Measurements from ENCODE around the gene EVI5L. TPM values are rescaled to one million over a fixed set of nuclear protein-coding genes. Genes with fewer than 3 reads are reported as not detected.
A peak's percentile ranks its signal among the peaks of the same experiment; 100 is the strongest.

EVI5L gene
- total and polyA plus RNA-seq, 2 of the 13 experiments (the other 11 are each of a cell fraction or from before 2014, with no cell fraction given): 1.7 to 2.4 TPM

DNA sequence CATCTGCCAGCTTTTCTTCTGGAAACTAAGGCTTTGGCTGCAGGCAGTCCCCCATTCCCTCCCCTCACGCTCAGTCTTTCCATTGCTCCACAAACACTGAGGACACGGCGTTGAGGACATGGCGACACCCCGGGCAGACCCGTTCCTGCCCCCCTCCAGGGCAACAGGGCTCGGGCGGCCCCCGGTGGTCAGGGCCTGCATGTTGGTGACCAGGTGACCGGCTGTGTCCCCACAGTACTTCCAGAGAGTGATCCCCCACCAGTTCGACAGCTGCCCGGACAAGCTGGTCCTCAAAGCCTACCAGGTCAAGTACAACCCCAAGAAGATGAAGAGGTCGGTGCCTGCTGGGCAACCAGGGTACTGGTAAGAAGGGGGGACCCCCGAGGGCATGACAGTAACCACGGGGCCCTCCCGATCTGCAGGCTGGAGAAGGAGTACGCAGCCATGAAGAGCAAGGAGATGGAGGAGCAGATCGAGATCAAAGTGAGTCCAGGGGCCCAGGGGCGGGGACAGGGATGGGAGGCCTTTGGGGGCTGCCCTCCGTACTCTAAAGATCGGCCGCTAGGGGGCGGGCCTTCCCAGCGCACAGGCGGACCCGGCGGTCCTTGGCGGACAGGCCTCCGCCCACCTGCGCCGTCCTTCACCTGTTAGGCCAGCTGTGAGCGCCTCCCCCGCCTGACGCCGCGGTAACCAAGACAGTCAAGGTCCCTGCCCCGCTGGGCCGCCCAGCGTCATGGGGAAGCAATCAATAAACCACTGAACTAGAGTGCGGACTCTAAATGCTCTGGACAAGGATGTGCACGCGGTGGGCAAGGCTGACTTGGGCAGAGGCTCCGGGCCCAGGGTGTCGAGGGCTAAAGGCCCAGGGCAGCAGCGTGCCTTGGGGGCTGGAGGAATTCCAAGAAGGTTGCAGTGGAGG is 23.1 kb downstream of the EVI5L start (continued):
- TF ChIP-seq, protein P1, sequence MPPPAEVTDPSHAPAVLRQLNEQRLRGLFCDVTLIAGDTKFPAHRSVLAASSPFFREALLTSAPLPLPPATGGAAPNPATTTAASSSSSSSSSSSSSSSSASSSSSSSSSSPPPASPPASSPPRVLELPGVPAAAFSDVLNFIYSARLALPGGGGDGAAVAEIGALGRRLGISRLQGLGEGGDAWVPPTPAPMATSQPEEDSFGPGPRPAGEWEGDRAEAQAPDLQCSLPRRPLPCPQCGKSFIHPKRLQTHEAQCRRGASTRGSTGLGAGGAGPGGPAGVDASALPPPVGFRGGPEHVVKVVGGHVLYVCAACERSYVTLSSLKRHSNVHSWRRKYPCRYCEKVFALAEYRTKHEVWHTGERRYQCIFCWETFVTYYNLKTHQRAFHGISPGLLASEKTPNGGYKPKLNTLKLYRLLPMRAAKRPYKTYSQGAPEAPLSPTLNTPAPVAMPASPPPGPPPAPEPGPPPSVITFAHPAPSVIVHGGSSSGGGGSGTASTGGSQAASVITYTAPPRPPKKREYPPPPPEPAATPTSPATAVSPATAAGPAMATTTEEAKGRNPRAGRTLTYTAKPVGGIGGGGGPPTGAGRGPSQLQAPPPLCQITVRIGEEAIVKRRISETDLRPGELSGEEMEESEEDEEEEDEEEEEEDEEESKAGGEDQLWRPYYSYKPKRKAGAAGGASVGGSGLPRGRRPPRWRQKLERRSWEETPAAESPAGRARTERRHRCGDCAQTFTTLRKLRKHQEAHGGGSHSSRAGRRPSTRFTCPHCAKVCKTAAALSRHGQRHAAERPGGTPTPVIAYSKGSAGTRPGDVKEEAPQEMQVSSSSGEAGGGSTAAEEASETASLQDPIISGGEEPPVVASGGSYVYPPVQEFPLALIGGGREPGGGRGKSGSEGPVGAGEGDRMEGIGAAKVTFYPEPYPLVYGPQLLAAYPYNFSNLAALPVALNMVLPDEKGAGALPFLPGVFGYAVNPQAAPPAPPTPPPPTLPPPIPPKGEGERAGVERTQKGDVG (CRISPR knock-in tag; IDR thresholded peaks at IDR 0.05; ENCODE audit: borderline replicate concordance): 0 out of 2 replicates have a peak, but pooled peaks have one; percentile 82
- no peak for TF ChIP-seq ZNF850 (CRISPR knock-in tag; conservative IDR thresholded peaks at IDR 0.05)
- no peak; the same call in 1 of the 2 replicates for TF ChIP-seq ZBTB20 (CRISPR knock-in tag; IDR thresholded peaks at IDR 0.05; ENCODE audit: borderline replicate concordance, low read depth)
- no peak for TF ChIP-seq ZNF382 (CRISPR knock-in tag; IDR thresholded peaks at IDR 0.05; ENCODE audit: borderline replicate concordance)
- TF ChIP-seq, protein P2, sequence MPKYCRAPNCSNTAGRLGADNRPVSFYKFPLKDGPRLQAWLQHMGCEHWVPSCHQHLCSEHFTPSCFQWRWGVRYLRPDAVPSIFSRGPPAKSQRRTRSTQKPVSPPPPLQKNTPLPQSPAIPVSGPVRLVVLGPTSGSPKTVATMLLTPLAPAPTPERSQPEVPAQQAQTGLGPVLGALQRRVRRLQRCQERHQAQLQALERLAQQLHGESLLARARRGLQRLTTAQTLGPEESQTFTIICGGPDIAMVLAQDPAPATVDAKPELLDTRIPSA (CRISPR knock-in tag; IDR thresholded peaks at IDR 0.05; ENCODE audit: borderline replicate concordance): peak; percentile 67; the same call in 1 of the 2 replicates
- TF ChIP-seq, protein P3, sequence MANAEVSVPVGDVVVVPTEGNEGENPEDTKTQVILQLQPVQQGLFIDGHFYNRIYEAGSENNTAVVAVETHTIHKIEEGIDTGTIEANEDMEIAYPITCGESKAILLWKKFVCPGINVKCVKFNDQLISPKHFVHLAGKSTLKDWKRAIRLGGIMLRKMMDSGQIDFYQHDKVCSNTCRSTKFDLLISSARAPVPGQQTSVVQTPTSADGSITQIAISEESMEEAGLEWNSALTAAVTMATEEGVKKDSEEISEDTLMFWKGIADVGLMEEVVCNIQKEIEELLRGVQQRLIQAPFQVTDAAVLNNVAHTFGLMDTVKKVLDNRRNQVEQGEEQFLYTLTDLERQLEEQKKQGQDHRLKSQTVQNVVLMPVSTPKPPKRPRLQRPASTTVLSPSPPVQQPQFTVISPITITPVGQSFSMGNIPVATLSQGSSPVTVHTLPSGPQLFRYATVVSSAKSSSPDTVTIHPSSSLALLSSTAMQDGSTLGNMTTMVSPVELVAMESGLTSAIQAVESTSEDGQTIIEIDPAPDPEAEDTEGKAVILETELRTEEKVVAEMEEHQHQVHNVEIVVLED (CRISPR knock-in tag; IDR thresholded peaks at IDR 0.05; ENCODE audit: borderline replicate concordance): peak; percentile 87
- TF ChIP-seq, protein P4, sequence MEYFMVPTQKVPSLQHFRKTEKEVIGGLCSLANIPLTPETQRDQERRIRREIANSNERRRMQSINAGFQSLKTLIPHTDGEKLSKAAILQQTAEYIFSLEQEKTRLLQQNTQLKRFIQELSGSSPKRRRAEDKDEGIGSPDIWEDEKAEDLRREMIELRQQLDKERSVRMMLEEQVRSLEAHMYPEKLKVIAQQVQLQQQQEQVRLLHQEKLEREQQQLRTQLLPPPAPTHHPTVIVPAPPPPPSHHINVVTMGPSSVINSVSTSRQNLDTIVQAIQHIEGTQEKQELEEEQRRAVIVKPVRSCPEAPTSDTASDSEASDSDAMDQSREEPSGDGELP (IDR thresholded peaks at IDR 0.05; ENCODE audit: borderline replicate concordance, low read depth): peak; percentile 99
- TF ChIP-seq ZNF441 (CRISPR knock-in tag; IDR thresholded peaks at IDR 0.05; ENCODE audit: borderline replicate concordance): peak; percentile 86; the same call in 1 of the 2 replicates
- TF ChIP-seq, protein P5, sequence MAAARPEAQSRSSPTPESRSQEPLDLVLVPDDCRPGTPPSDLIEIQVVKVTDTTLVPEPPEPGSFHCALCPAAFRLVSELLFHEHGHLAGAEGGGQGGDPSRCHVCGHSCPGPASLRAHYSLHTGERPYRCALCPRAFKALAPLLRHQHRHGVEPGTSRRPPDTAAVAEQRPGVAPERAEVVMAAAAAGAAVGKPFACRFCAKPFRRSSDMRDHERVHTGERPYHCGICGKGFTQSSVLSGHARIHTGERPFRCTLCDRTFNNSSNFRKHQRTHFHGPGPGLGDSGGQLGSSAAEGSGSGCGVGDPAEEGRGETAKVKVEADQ (CRISPR knock-in tag; IDR thresholded peaks at IDR 0.05; ENCODE audit: borderline replicate concordance): peak; percentile 87; the same call in 1 of the 2 replicates
- peak; percentile 97 for TF ChIP-seq ZFX (CRISPR knock-in tag; IDR thresholded peaks at IDR 0.05; ENCODE audit: low read depth)
- TF ChIP-seq SIX4 (CRISPR knock-in tag; IDR thresholded peaks at IDR 0.05): no peak
- TF ChIP-seq ZMAT3 (CRISPR knock-in tag; conservative IDR thresholded peaks at IDR 0.05): peak; percentile 63
- TF ChIP-seq, protein P6, sequence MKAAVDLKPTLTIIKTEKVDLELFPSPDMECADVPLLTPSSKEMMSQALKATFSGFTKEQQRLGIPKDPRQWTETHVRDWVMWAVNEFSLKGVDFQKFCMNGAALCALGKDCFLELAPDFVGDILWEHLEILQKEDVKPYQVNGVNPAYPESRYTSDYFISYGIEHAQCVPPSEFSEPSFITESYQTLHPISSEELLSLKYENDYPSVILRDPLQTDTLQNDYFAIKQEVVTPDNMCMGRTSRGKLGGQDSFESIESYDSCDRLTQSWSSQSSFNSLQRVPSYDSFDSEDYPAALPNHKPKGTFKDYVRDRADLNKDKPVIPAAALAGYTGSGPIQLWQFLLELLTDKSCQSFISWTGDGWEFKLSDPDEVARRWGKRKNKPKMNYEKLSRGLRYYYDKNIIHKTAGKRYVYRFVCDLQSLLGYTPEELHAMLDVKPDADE (CRISPR knock-in tag; IDR thresholded peaks at IDR 0.05): peak; percentile 88; the same call in 1 of the 2 replicates
- peak; percentile 65; the same call in 1 of the 2 replicates for TF ChIP-seq HOXA9 (CRISPR knock-in tag; IDR thresholded peaks at IDR 0.05; ENCODE audit: borderline replicate concordance)
- TF ChIP-seq, protein P7, sequence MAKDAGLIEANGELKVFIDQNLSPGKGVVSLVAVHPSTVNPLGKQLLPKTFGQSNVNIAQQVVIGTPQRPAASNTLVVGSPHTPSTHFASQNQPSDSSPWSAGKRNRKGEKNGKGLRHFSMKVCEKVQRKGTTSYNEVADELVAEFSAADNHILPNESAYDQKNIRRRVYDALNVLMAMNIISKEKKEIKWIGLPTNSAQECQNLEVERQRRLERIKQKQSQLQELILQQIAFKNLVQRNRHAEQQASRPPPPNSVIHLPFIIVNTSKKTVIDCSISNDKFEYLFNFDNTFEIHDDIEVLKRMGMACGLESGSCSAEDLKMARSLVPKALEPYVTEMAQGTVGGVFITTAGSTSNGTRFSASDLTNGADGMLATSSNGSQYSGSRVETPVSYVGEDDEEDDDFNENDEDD (CRISPR knock-in tag; IDR thresholded peaks at IDR 0.05; ENCODE audit: borderline replicate concordance): peak; percentile 82; the same call in 1 of the 2 replicates
- peak; percentile 95 for TF ChIP-seq KDM2A (CRISPR knock-in tag; IDR thresholded peaks at IDR 0.05; ENCODE audit: borderline replicate concordance, low read depth)
